Lung (tissue), 12 donors: ENCODE results near the gene APCS. TPM values are rescaled to one million over a fixed set of nuclear protein-coding genes. Genes with fewer than 3 reads are reported as not detected.

Experiments used
- ATAC-seq: fragments of 200-7000 bp; cut with Tn5 transposase; one replicate; pipeline ENCODE4 v1.9.1; 2020; ENCODE audit warnings: moderate number of reproducible peaks; ENCODE audit not compliant: insufficient read depth, low FRiP score
- DNase-seq, 3 donors: peaks; one replicate each; pipeline ENCODE4 v3.0.0-alpha.2; 2013 to 2017
- H3K27ac ChIP-seq, 2 donors: one replicate each; pipeline ENCODE4 v1.5.1; 2013; ENCODE audit warnings: mild to moderate bottlenecking in 2 of 2, moderate library complexity in 2 of 2, control low read depth in 1 of 2, inconsistent platforms in 1 of 2, low read depth in 1 of 2, low read length in 1 of 2
- H3K27me3 ChIP-seq, 3 donors: one replicate each; pipeline ENCODE4 v1.5.1; 2013; ENCODE audit warnings: low read length in 2 of 3; ENCODE audit not compliant: control insufficient read depth in 3 of 3, insufficient read depth in 3 of 3
- H3K36me3 ChIP-seq, 4 donors: one replicate each; pipeline ENCODE4 v1.5.1; 2013; ENCODE audit warnings: low read length in 4 of 4, mild to moderate bottlenecking in 1 of 4, moderate library complexity in 1 of 4; ENCODE audit not compliant: control insufficient read depth in 4 of 4, insufficient read depth in 4 of 4
- H3K4me1 ChIP-seq, 5 donors: one replicate each; pipeline ENCODE4 v1.5.1; 2013; ENCODE audit warnings: low read length in 5 of 5, mild to moderate bottlenecking in 2 of 5, moderate library complexity in 1 of 5; ENCODE audit not compliant: control insufficient read depth in 5 of 5, insufficient read depth in 5 of 5
- H3K4me3 ChIP-seq: one replicate; pipeline ENCODE4 v1.5.1; 2013; ENCODE audit warnings: mild to moderate bottlenecking, control low read depth, moderate library complexity
- H3K9ac ChIP-seq, 2 donors: one replicate each; pipeline ENCODE4 v1.5.1; 2013; ENCODE audit warnings: low read length in 2 of 2, control low read depth in 1 of 2; ENCODE audit not compliant: insufficient read depth in 1 of 2
- H3K9me3 ChIP-seq, 4 donors: one replicate each; pipeline ENCODE4 v1.5.1; 2013; ENCODE audit warnings: low read length in 3 of 4, mild to moderate bottlenecking in 1 of 4, moderate library complexity in 1 of 4; ENCODE audit not compliant: control insufficient read depth in 4 of 4, insufficient read depth in 3 of 4
- CTCF ChIP-seq: IDR thresholded peaks from 2 replicates; pipeline ENCODE4 v1.5.1; 2012; ENCODE audit warnings: mild to moderate bottlenecking; ENCODE audit errors: control extremely low read depth, extremely low read depth
- WGBS, 2 donors: extraction: QIAGEN DNeasy Blood & Tissue Kit; methylation state at CpG; one replicate each; pipeline ENCODE4 v1.1.7; 2013; 5-methylcytosine and 5-hydroxymethylcytosine counted together
- polyA plus RNA-seq, 2 donors: library from polyadenylated mRNA; stranded (reverse); fragments of 200-250 nt; gene quantifications; one replicate each; pipeline ENCODE4 v1.2.1, GENCODE V29; 2013
- total RNA-seq, 2 donors: library from RNA; depleted of rRNA in 1 of 2; stranded (reverse); fragments of >200 nt in 1 of 2; gene quantifications; one replicate each; pipeline ENCODE4 v1.2.1, GENCODE V29; 2014 to 2021
- donor health status: control.
- donor health status: control.
- donor health status: Bipolar disorder and iron deficiency.
- donor health status: healthy.
- donor health status: DM: yes; HTN: yes; CAD: no.

The APCS gene
- total and polyA plus RNA-seq, 4 donors, result 0.46 TPM; not detected in 3

GRCh38 chr1:159591981-159592380 lies 4.4 kb downstream of the APCS start:
- TF ChIP-seq CTCF, result no peak
- DNase-seq, result no peak
- H3K27me3 ChIP-seq, result no peaks in the 10 kb centered on the region
- H3K4me3 ChIP-seq, result no peak overlapping the region
- no peaks in the 10 kb centered on the region for H3K4me1 ChIP-seq
- no peak overlapping the region for H3K27ac ChIP-seq
- ATAC-seq, result no peak
- H3K36me3 ChIP-seq, result no peaks in the 10 kb centered on the region
- WGBS, 2 donors, result 94 to 97% methylated on average over 4 of the region's 4 CpGs
- H3K9ac ChIP-seq, result no peak overlapping the region
- no peaks in the 10 kb centered on the region for H3K9me3 ChIP-seq

GRCh38 chr1:159594625-159595405 lies 7.2 kb downstream of the APCS start:
- DNase-seq (peak in 1 of 3 donors; percentile 0), ATAC-seq (no peak)
- Histone ChIP-seq H3K4me3 (no peak overlapping the region), H3K27me3 (no peaks in the 10 kb centered on the region), H3K36me3 (no peaks in the 10 kb centered on the region), H3K4me1 (no peaks in the 10 kb centered on the region), H3K9me3 (no peaks in the 10 kb centered on the region), H3K27ac (no peak overlapping the region), H3K9ac (no peak overlapping the region)
- no peak for TF ChIP-seq CTCF
- WGBS, 2 donors, result 36 to 44% methylated on average over 6 of the region's 6 CpGs

DNA sequence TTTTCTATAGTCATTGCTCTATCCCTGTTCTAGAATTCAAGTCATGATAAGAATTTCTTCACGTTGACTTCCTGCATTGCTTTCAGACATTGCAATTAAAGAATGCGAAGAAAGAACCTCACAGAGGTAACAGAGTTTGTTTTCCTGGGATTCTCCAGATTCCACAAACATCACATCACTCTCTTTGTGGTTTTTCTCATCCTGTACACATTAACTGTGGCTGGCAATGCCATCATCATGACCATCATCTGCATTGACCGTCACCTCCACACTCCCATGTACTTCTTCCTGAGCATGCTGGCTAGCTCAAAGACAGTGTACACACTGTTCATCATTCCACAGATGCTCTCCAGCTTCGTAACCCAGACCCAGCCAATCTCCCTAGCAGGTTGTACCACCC lies 10.6 kb downstream of the APCS start:
- no peaks in the 10 kb centered on the region for H3K36me3 ChIP-seq
- no peaks in the 10 kb centered on the region for H3K4me1 ChIP-seq
- no peaks in the 10 kb centered on the region for H3K27me3 ChIP-seq
- no peak overlapping the region for H3K9ac ChIP-seq
- H3K27ac ChIP-seq, result no peak overlapping the region
- WGBS, 2 donors, result 69 to 83% methylated on average over 4 of the region's 4 CpGs
- ATAC-seq (no peak), DNase-seq (no peak)
- H3K4me3 ChIP-seq, result no peak overlapping the region
- no peak for TF ChIP-seq CTCF
- H3K9me3 ChIP-seq, result no peaks in the 10 kb centered on the region

GRCh38 chr1:159600894-159601293 lies 13.3 kb downstream of the APCS start:
- Histone ChIP-seq H3K4me3 (no peak overlapping the region), H3K27ac (no peak overlapping the region), H3K27me3 (no peaks in the 10 kb centered on the region), H3K9ac (no peak overlapping the region), H3K9me3 (no peaks in the 10 kb centered on the region), H3K36me3 (no peaks in the 10 kb centered on the region), H3K4me1 (no peaks in the 10 kb centered on the region)
- WGBS, 2 donors, result 83 to 94% methylated on average over 3 of the region's 3 CpGs
- ATAC-seq (no peak), DNase-seq (no peak)
- no peak for TF ChIP-seq CTCF
